ACC112 (cell line): ENCODE measurements around the gene ESF1.

Experiments used
- H2AFZ ChIP-seq: fragments of 200-600 bp; sonication (generic); one replicate; pipeline ENCODE4 v1.6.0; 2017; ENCODE audit warnings: antibody characterized with exemption, low read length; ENCODE audit not compliant: unreplicated experiment
- H3K27ac ChIP-seq: fragments of 200-600 bp; sonication (generic); 2 replicates; pipeline ENCODE4 v1.5.1; 2014; ENCODE audit warnings: low read depth, mild to moderate bottlenecking, antibody characterized with exemption, low read length, moderate library complexity
- H3K27me3 ChIP-seq: fragments of 200-600 bp; sonication (generic); 2 replicates; pipeline ENCODE4 v1.6.1; 2014; ENCODE audit warnings: mild to moderate bottlenecking, antibody characterized with exemption, low read length, moderate library complexity, mixed read lengths; ENCODE audit not compliant: insufficient read depth
- H3K36me3 ChIP-seq: fragments of 200-600 bp; sonication (generic); 2 replicates; pipeline ENCODE4 v1.6.1; 2016; ENCODE audit warnings: mild to moderate bottlenecking, antibody characterized with exemption, low read length, moderate library complexity, mixed read lengths; ENCODE audit not compliant: insufficient read depth
- H3K4me1 ChIP-seq: fragments of 200-600 bp; sonication (generic); one replicate; pipeline ENCODE4 v1.6.1; 2016; ENCODE audit warnings: low read length, mixed read lengths; ENCODE audit not compliant: insufficient read depth, unreplicated experiment, control insufficient read depth
- H3K4me3 ChIP-seq: fragments of 200-600 bp; sonication (generic); 2 replicates; pipeline ENCODE4 v1.5.1; 2014; ENCODE audit warnings: mild to moderate bottlenecking, low read depth, low read length
- H3K79me2 ChIP-seq: fragments of 200-600 bp; sonication (generic); one replicate; pipeline ENCODE4 v1.6.0; 2016; ENCODE audit warnings: low read length; ENCODE audit not compliant: control insufficient read depth, unreplicated experiment, insufficient read depth

ESF1 gene

GRCh38 chr20:13701486-13701885 is 83.2 kb downstream of the ESF1 start:
- Histone ChIP-seq H2AFZ (no peak overlapping the region), H3K4me3 (no peak overlapping the region), H3K4me1 (no peaks in the 10 kb centered on the region), H3K79me2 (no peaks in the 10 kb centered on the region), H3K27me3 (peaks cover 17% of the 10 kb centered on the region), H3K27ac (no peak overlapping the region), H3K36me3 (no peaks in the 10 kb centered on the region)

GRCh38 chr20:13700761-13701160 is 84.0 kb downstream of the ESF1 start:
- no peak overlapping the region for H3K4me3 ChIP-seq

GRCh38 chr20:13694420-13695150 is 90.1 kb downstream of the ESF1 start:
- no peaks in the 10 kb centered on the region for H3K36me3 ChIP-seq
- no peak overlapping the region for H3K27ac ChIP-seq
- H2AFZ ChIP-seq: no peak overlapping the region
- H3K27me3 ChIP-seq: peaks cover 23% of the 10 kb centered on the region; the same call in 1 of the 2 replicates
- H3K79me2 ChIP-seq: no peaks in the 10 kb centered on the region
- H3K4me1 ChIP-seq: no peaks in the 10 kb centered on the region
- H3K4me3 ChIP-seq: no peak overlapping the region

More at GRCh38 chr20:13700761-13701160, 84.0 kb downstream of the ESF1 start:
- H3K27ac ChIP-seq: no peak overlapping the region
- no peaks in the 10 kb centered on the region for H3K36me3 ChIP-seq
- H3K27me3 ChIP-seq: peaks cover 18% of the 10 kb centered on the region
- no peaks in the 10 kb centered on the region for H3K79me2 ChIP-seq
- no peak overlapping the region for H2AFZ ChIP-seq
- H3K4me1 ChIP-seq: no peaks in the 10 kb centered on the region

GRCh38 chr20:13692802-13693736 is 91.7 kb downstream of the ESF1 start:
- no peak overlapping the region for H3K27ac ChIP-seq
- H3K36me3 ChIP-seq: no peaks in the 10 kb centered on the region
- no peaks in the 10 kb centered on the region for H3K4me1 ChIP-seq
- H2AFZ ChIP-seq: no peak overlapping the region
- no peak overlapping the region for H3K4me3 ChIP-seq
- H3K79me2 ChIP-seq: no peaks in the 10 kb centered on the region
- peaks cover 25% of the 10 kb centered on the region; the same call in 1 of the 2 replicates for H3K27me3 ChIP-seq

- Histone ChIP-seq H3K4me1 (no peaks in the 10 kb centered on the region), H3K27me3 (peaks cover 25% of the 10 kb centered on the region; the same call in 1 of the 2 replicates), H3K27ac (no peak overlapping the region)
These were observed 93.8 kb downstream of the ESF1 start for GRCh38 chr20:13690943-13691342.

GRCh38 chr20:13687815-13688214 is 96.9 kb downstream of the ESF1 start:
- Histone ChIP-seq H3K79me2 (no peaks in the 10 kb centered on the region), H3K4me1 (no peaks in the 10 kb centered on the region), H3K27ac (no peak overlapping the region), H2AFZ (no peak overlapping the region), H3K27me3 (peaks cover 24% of the 10 kb centered on the region; the same call in 1 of the 2 replicates), H3K36me3 (no peaks in the 10 kb centered on the region), H3K4me3 (no peak overlapping the region)

More at GRCh38 chr20:13690943-13691342, 93.8 kb downstream of the ESF1 start:
- Histone ChIP-seq H3K79me2 (no peaks in the 10 kb centered on the region), H3K36me3 (no peaks in the 10 kb centered on the region), H2AFZ (no peak overlapping the region), H3K4me3 (no peak overlapping the region)

- Histone ChIP-seq H3K27me3 (peaks cover 18% of the 10 kb centered on the region; the same call in 1 of the 2 replicates), H2AFZ (no peak overlapping the region), H3K27ac (no peak overlapping the region), H3K79me2 (no peaks in the 10 kb centered on the region), H3K4me1 (no peaks in the 10 kb centered on the region), H3K36me3 (no peaks in the 10 kb centered on the region), H3K4me3 (no peak overlapping the region)
These were observed 99.1 kb downstream of the ESF1 start for GRCh38 chr20:13685623-13686022.

GRCh38 chr20:13684566-13685222 is 100.0 kb downstream of the ESF1 start:
- H2AFZ ChIP-seq: no peak overlapping the region
- peaks cover 18% of the 10 kb centered on the region; the same call in 1 of the 2 replicates for H3K27me3 ChIP-seq
- H3K27ac ChIP-seq: no peak overlapping the region
- H3K79me2 ChIP-seq: no peaks in the 10 kb centered on the region
- no peaks in the 10 kb centered on the region for H3K36me3 ChIP-seq
- no peak overlapping the region for H3K4me3 ChIP-seq
- H3K4me1 ChIP-seq: no peaks in the 10 kb centered on the region

GRCh38 chr20:13683833-13684232 is 100.9 kb downstream of the ESF1 start:
- no peaks in the 10 kb centered on the region for H3K4me1 ChIP-seq
- H3K27ac ChIP-seq: no peak overlapping the region
- H2AFZ ChIP-seq: no peak overlapping the region

More at GRCh38 chr20:13683833-13684232, 100.9 kb downstream of the ESF1 start:
- H3K79me2 ChIP-seq: no peaks in the 10 kb centered on the region
- peaks cover 18% of the 10 kb centered on the region; the same call in 1 of the 2 replicates for H3K27me3 ChIP-seq
- H3K36me3 ChIP-seq: no peaks in the 10 kb centered on the region
- no peak overlapping the region for H3K4me3 ChIP-seq
